GM23338 (cell line): ENCODE data around the gene SLC13A3. TPM values are rescaled to one million over a fixed set of nuclear protein-coding genes. Genes with fewer than 3 reads are reported as not detected.
A peak's percentile ranks its signal among the peaks of the same experiment; 100 is the strongest.

Experiments used
- ATAC-seq: fragments of 200-7000 bp; cut with Tn5 transposase; 3 replicates; pipeline ENCODE4 v1.9.1; 2020
- DNase-seq: peaks from one replicate; pipeline ENCODE4 v3.0.0-alpha.2; 2015; ENCODE audit warnings: low spot score
- H2AFZ ChIP-seq: fragments of 200-600 bp; sonication (generic); 2 replicates; pipeline ENCODE4 v1.8.0; 2016; ENCODE audit warnings: antibody characterized with exemption, mild to moderate bottlenecking, moderate library complexity
- H3F3A ChIP-seq: fragments of 200-600 bp; sonication (generic); replicated peaks from 2 replicates; pipeline ENCODE4 v1.8.0; 2017; ENCODE audit warnings: antibody characterized with exemption, mixed run types, low read depth
- H3K27ac ChIP-seq: fragments of 200-600 bp; sonication (generic); 2 replicates; pipeline ENCODE4 v1.6.1; 2016; ENCODE audit warnings: low read depth
- H3K27me3 ChIP-seq: fragments of 200-600 bp; sonication (generic); 2 replicates; pipeline ENCODE4 v1.8.0; 2016; ENCODE audit warnings: mild to moderate bottlenecking, mixed run types, moderate library complexity; ENCODE audit not compliant: insufficient read depth
- H3K36me3 ChIP-seq: fragments of 200-600 bp; sonication (generic); 2 replicates; pipeline ENCODE4 v1.8.0; 2016; ENCODE audit warnings: mild to moderate bottlenecking; ENCODE audit not compliant: insufficient read depth
- H3K4me1 ChIP-seq: fragments of 200-600 bp; sonication (generic); 2 replicates; pipeline ENCODE4 v1.8.0; 2016; ENCODE audit warnings: mild to moderate bottlenecking, moderate library complexity; ENCODE audit not compliant: insufficient read depth
- H3K4me2 ChIP-seq: fragments of 200-600 bp; sonication (generic); 2 replicates; pipeline ENCODE4 v1.7.1; 2017; ENCODE audit warnings: mixed run types
- H3K4me3 ChIP-seq: fragments of 200-600 bp; sonication (generic); 2 replicates; pipeline ENCODE4 v1.6.1; 2016; ENCODE audit warnings: mixed run types
- H3K79me2 ChIP-seq: fragments of 200-600 bp; sonication (generic); replicated peaks from 2 replicates; pipeline ENCODE4 v1.8.0; 2017; ENCODE audit warnings: mild to moderate bottlenecking; ENCODE audit not compliant: insufficient read depth
- H3K9me2 ChIP-seq: fragments of 200-600 bp; sonication (generic); 2 replicates; pipeline ENCODE4 v1.8.0; 2017; ENCODE audit not compliant: insufficient read depth
- H4K20me1 ChIP-seq: fragments of 200-600 bp; sonication (generic); replicated peaks from 2 replicates; pipeline ENCODE4 v1.8.0; 2017; ENCODE audit warnings: mild to moderate bottlenecking; ENCODE audit not compliant: insufficient read depth
- H3K27ac Mint-ChIP-seq: 2 replicates; pipeline ENCODE4 v1.8.0; 2020; ENCODE audit warnings: inconsistent platforms, mild to moderate bottlenecking, moderate library complexity, mixed read lengths
- H3K27me3 Mint-ChIP-seq: 3 replicates; pipeline ENCODE4 v1.8.0; 2022; ENCODE audit warnings: low read depth, mild to moderate bottlenecking, moderate library complexity, mixed read lengths, inconsistent platforms; ENCODE audit not compliant: insufficient read depth, poor library complexity
- H3K36me3 Mint-ChIP-seq: 3 replicates; pipeline ENCODE4 v1.8.0; 2021; ENCODE audit warnings: low read depth, mild to moderate bottlenecking, inconsistent platforms, moderate library complexity, mixed read lengths
- H3K4me1 Mint-ChIP-seq: 3 replicates; pipeline ENCODE4 v1.8.0; 2020; ENCODE audit warnings: mild to moderate bottlenecking, inconsistent platforms, mixed read lengths
- H3K4me3 Mint-ChIP-seq: 3 replicates; pipeline ENCODE4 v1.8.0; 2021; ENCODE audit warnings: moderate library complexity, mild to moderate bottlenecking, inconsistent platforms, mixed read lengths
- H3K9me3 Mint-ChIP-seq: 3 replicates; pipeline ENCODE4 v1.8.0; 2020; ENCODE audit warnings: moderate library complexity, mild to moderate bottlenecking, inconsistent platforms, mixed read lengths
- CREB1 ChIP-seq: fragments of 250-450 bp; sonication (Bioruptor Pico); IDR thresholded peaks from 2 replicates; pipeline ENCODE4 v1.5.0; 2020; ENCODE audit warnings: low read depth, mild to moderate bottlenecking, moderate library complexity
- CTCF ChIP-seq, 2 experiments: fragments of 200-600 bp in 1 of 2; sonication (generic) in 1 of 2; conservative IDR thresholded peaks; 2 replicates each; pipeline versions ENCODE4 v1.5.1 to v1.6.1; 2016 to 2017; ENCODE audit warnings: antibody characterized with exemption in 2 of 2, low read depth in 2 of 2, mild to moderate bottlenecking in 2 of 2, moderate library complexity in 1 of 2
- ETS1 ChIP-seq: IDR thresholded peaks from 2 replicates; pipeline ENCODE4 v1.6.1; 2016; ENCODE audit warnings: antibody characterized with exemption
- EZH2phosphoT487 ChIP-seq: fragments of 200-600 bp; sonication (generic); IDR thresholded peaks from one replicate; pipeline ENCODE4 v1.8.1; 2018; ENCODE audit warnings: antibody characterized with exemption; ENCODE audit not compliant: unreplicated experiment
- NANOG ChIP-seq: IDR thresholded peaks from 2 replicates; pipeline ENCODE4 v1.6.1; 2016; ENCODE audit warnings: antibody characterized with exemption, borderline replicate concordance
- POLR2AphosphoS5 ChIP-seq: IDR thresholded peaks from 2 replicates; pipeline ENCODE4 v1.6.1; 2016; ENCODE audit warnings: antibody characterized with exemption, low read depth
- STAT1 ChIP-seq: IDR thresholded peaks from one replicate; pipeline ENCODE4 v1.6.1; 2016; ENCODE audit warnings: antibody characterized with exemption; ENCODE audit not compliant: unreplicated experiment
- polyA plus RNA-seq: library from polyadenylated mRNA; unstranded; fragments of >200 nt; fragmentation: Nextera tagmentation; extraction: Ambion mirVana; gene quantifications from 2 replicates; pipeline ENCODE4 v1.2.1, GENCODE V29; 2016
- total RNA-seq: library from RNA; depleted of rRNA; stranded (reverse); fragments of >200 nt; shearing (Covaris generic); gene quantifications from 2 replicates; pipeline ENCODE4 v1.2.3, GENCODE V29; 2014
- TF ChIP-seq, protein P1 (sequence below): fragments of 250-450 bp; sonication (Bioruptor Pico); IDR thresholded peaks from 2 replicates; pipeline ENCODE4 v1.5.0; 2020; ENCODE audit warnings: mild to moderate bottlenecking, moderate library complexity

SLC13A3 gene
- total and polyA plus RNA-seq, 2 experiments from 2014 or later, result 8.6 to 9.1 TPM

DNA sequence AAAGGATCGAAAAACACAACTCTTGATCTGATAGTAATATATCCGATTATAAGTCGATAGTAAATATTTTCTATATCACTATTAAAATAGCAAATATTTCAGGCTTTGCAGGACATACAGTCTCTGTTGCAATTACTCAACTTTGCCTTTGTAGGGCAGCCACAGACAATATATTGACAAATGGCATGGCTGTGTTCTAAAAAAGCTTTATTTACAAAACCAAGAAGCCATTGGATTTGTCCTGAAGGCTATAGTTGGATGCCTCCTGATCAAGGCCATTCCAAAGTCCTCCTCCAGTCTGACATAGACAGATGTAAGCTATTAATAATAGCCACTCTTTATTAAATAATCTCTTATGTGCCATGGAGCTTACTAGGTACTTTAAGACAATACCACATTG, 106.7 kb downstream of the SLC13A3 start:
- Histone ChIP-seq H3K27ac (no peak overlapping the region), H3K4me2 (no peak overlapping the region), H3K27me3 (no peaks in the 10 kb centered on the region), H2AFZ (no peak overlapping the region), H3K9me2 (no peaks in the 10 kb centered on the region), H3F3A (no peaks in the 10 kb centered on the region), H3K36me3 (no peaks in the 10 kb centered on the region), H4K20me1 (no peaks in the 10 kb centered on the region), H3K79me2 (no peaks in the 10 kb centered on the region), H3K4me1 (no peaks in the 10 kb centered on the region), H3K4me3 (no peak overlapping the region)
- Mint-ChIP-seq H3K4me1 (peaks cover under 1% of the 10 kb centered on the region; the same call in 1 of the 3 replicates), H3K4me3 (no peak overlapping the region), H3K27me3 (no peaks in the 10 kb centered on the region), H3K9me3 (no peaks in the 10 kb centered on the region), H3K27ac (no peak overlapping the region), H3K36me3 (no peaks in the 10 kb centered on the region)
- TF ChIP-seq CTCF (conservative IDR thresholded peaks at IDR 0.05; ENCODE audit: low read depth in 2 of 2) (peak in 1 of 2 experiments; percentile 17; a peak in 1 of 4 replicates), NANOG (no peak)
- ATAC-seq (no peak), DNase-seq (no peak)

DNA sequence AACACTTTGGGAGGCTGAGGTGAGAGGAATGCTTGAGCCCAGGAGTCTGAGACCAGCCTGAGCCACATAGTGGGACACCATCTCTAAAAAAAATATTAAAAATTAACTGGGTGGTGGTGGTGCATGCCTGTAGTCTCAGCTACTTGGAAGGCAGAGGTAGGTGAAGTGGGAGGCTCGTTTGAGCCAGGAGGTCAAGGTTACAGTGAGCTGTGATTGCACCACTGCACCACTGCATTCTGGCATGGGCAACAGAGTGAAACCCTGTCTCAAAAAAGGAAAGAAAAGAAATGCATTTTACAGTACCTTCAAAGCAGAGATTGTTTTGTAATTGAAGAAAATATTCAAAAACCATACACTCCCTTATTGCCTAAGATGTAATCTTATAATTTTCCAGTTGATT, 107.3 kb downstream of the SLC13A3 start:
- Mint-ChIP-seq H3K27ac (no peak overlapping the region), H3K27me3 (no peaks in the 10 kb centered on the region), H3K36me3 (no peaks in the 10 kb centered on the region), H3K4me1 (peaks cover 7% of the 10 kb centered on the region), H3K9me3 (no peaks in the 10 kb centered on the region), H3K4me3 (no peak overlapping the region)
- H3K27me3 ChIP-seq, result no peaks in the 10 kb centered on the region
- DNase-seq (no peak), ATAC-seq (no peak)
- no peaks in the 10 kb centered on the region for H3K79me2 ChIP-seq
- H3K27ac ChIP-seq, result no peak overlapping the region
- H3F3A ChIP-seq, result no peaks in the 10 kb centered on the region
- H3K4me2 ChIP-seq, result no peak overlapping the region
- no peak overlapping the region for H3K4me3 ChIP-seq
- no peaks in the 10 kb centered on the region for H4K20me1 ChIP-seq
- no peaks in the 10 kb centered on the region for H3K36me3 ChIP-seq
- no peaks in the 10 kb centered on the region for H3K9me2 ChIP-seq
- TF ChIP-seq EZH2phosphoT487 (no peak), POLR2AphosphoS5 (no peak), ETS1 (no peak), CREB1 (no peak), STAT1 (no peak)
- TF ChIP-seq, protein P1, sequence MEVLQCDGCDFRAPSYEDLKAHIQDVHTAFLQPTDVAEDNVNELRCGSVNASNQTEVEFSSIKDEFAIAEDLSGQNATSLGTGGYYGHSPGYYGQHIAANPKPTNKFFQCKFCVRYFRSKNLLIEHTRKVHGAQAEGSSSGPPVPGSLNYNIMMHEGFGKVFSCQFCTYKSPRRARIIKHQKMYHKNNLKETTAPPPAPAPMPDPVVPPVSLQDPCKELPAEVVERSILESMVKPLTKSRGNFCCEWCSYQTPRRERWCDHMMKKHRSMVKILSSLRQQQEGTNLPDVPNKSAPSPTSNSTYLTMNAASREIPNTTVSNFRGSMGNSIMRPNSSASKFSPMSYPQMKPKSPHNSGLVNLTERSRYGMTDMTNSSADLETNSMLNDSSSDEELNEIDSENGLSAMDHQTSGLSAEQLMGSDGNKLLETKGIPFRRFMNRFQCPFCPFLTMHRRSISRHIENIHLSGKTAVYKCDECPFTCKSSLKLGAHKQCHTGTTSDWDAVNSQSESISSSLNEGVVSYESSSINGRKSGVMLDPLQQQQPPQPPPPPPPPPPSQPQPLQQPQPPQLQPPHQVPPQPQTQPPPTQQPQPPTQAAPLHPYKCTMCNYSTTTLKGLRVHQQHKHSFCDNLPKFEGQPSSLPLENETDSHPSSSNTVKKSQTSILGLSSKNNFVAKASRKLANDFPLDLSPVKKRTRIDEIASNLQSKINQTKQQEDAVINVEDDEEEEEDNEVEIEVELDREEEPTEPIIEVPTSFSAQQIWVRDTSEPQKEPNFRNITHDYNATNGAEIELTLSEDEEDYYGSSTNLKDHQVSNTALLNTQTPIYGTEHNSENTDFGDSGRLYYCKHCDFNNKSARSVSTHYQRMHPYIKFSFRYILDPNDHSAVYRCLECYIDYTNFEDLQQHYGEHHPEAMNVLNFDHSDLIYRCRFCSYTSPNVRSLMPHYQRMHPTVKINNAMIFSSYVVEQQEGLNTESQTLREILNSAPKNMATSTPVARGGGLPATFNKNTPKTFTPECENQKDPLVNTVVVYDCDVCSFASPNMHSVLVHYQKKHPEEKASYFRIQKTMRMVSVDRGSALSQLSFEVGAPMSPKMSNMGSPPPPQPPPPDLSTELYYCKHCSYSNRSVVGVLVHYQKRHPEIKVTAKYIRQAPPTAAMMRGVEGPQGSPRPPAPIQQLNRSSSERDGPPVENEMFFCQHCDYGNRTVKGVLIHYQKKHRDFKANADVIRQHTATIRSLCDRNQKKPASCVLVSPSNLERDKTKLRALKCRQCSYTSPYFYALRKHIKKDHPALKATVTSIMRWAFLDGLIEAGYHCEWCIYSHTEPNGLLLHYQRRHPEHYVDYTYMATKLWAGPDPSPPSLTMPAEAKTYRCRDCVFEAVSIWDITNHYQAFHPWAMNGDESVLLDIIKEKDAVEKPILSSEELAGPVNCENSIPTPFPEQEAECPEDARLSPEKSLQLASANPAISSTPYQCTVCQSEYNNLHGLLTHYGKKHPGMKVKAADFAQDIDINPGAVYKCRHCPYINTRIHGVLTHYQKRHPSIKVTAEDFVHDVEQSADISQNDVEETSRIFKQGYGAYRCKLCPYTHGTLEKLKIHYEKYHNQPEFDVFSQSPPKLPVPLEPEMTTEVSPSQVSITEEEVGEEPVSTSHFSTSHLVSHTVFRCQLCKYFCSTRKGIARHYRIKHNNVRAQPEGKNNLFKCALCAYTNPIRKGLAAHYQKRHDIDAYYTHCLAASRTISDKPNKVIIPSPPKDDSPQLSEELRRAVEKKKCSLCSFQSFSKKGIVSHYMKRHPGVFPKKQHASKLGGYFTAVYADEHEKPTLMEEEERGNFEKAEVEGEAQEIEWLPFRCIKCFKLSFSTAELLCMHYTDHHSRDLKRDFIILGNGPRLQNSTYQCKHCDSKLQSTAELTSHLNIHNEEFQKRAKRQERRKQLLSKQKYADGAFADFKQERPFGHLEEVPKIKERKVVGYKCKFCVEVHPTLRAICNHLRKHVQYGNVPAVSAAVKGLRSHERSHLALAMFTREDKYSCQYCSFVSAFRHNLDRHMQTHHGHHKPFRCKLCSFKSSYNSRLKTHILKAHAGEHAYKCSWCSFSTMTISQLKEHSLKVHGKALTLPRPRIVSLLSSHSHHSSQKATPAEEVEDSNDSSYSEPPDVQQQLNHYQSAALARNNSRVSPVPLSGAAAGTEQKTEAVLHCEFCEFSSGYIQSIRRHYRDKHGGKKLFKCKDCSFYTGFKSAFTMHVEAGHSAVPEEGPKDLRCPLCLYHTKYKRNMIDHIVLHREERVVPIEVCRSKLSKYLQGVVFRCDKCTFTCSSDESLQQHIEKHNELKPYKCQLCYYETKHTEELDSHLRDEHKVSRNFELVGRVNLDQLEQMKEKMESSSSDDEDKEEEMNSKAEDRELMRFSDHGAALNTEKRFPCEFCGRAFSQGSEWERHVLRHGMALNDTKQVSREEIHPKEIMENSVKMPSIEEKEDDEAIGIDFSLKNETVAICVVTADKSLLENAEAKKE (CRISPR knock-in tag), result no peak
- no peak overlapping the region for H2AFZ ChIP-seq
- H3K4me1 ChIP-seq, result no peaks in the 10 kb centered on the region
